Liver (tissue), 9 donors: ENCODE results near the gene MCUR1. TPM values are rescaled to one million over a fixed set of nuclear protein-coding genes. Genes with fewer than 3 reads are reported as not detected.
A peak's percentile ranks its signal among the peaks of the same experiment; 100 is the strongest.

Experiments used
- DNase-seq: peaks from one replicate; pipeline ENCODE4 v3.0.0-alpha.2; 2017; ENCODE audit warnings: low spot score
- H3K27ac ChIP-seq, 2 donors: one replicate each; pipeline ENCODE4 v1.7.0; 2013; ENCODE audit warnings: inconsistent platforms in 2 of 2, low read length in 2 of 2, control low read depth in 1 of 2, low read depth in 1 of 2, mild to moderate bottlenecking in 1 of 2
- H3K27me3 ChIP-seq, 4 donors: one replicate each; pipeline versions ENCODE4 v1.6.1 to v1.7.0; 2013; ENCODE audit warnings: low read length in 3 of 4, inconsistent platforms in 1 of 4, mild to moderate bottlenecking in 1 of 4, moderate library complexity in 1 of 4; ENCODE audit not compliant: control insufficient read depth in 4 of 4, insufficient read depth in 4 of 4
- H3K36me3 ChIP-seq, 4 donors: one replicate each; pipeline versions ENCODE4 v1.6.1 to v1.7.0; 2013; ENCODE audit warnings: low read length in 3 of 4, mild to moderate bottlenecking in 3 of 4, low read depth in 1 of 4, moderate library complexity in 1 of 4; ENCODE audit not compliant: control insufficient read depth in 4 of 4, insufficient read depth in 3 of 4
- H3K4me1 ChIP-seq, 4 donors: one replicate each; pipeline versions ENCODE4 v1.6.1 to v1.7.0; 2013; ENCODE audit warnings: low read length in 3 of 4, mild to moderate bottlenecking in 3 of 4, moderate library complexity in 1 of 4; ENCODE audit not compliant: control insufficient read depth in 4 of 4, insufficient read depth in 4 of 4
- H3K4me3 ChIP-seq, 3 donors: one replicate each; pipeline versions ENCODE4 v1.6.1 to v1.7.0; 2013; ENCODE audit warnings: low read length in 3 of 3, control low read depth in 1 of 3, low read depth in 1 of 3, mild to moderate bottlenecking in 1 of 3
- H3K9ac ChIP-seq, 2 donors: one replicate each; pipeline ENCODE4 v1.7.0; 2013; ENCODE audit warnings: low read length in 2 of 2, mild to moderate bottlenecking in 2 of 2, moderate library complexity in 2 of 2, control low read depth in 1 of 2, low read depth in 1 of 2
- H3K9me3 ChIP-seq, 4 donors: one replicate each; pipeline versions ENCODE4 v1.6.1 to v1.7.0; 2013; ENCODE audit warnings: low read length in 3 of 4; ENCODE audit not compliant: control insufficient read depth in 4 of 4
- ATF3 ChIP-seq: IDR thresholded peaks from 2 replicates; pipeline ENCODE4 v1.6.1; 2016; ENCODE audit warnings: antibody characterized with exemption
- CTCF ChIP-seq: fragments of 150-350 bp; IDR thresholded peaks from 2 replicates; pipeline ENCODE4 v1.5.1; 2017; ENCODE audit warnings: improper control_type of control experiment, low read depth, low read length; ENCODE audit not compliant: missing input control
- EGR1 ChIP-seq, 2 donors: IDR thresholded peaks; 2 replicates each; pipeline ENCODE4 v1.6.1; 2016 to 2018; ENCODE audit warnings: antibody characterized with exemption in 2 of 2, low read depth in 2 of 2
- FOXA1 ChIP-seq: IDR thresholded peaks from 2 replicates; pipeline ENCODE4 v1.6.1; 2016; ENCODE audit warnings: antibody characterized with exemption
- FOXA2 ChIP-seq: IDR thresholded peaks from 2 replicates; pipeline ENCODE4 v1.6.1; 2016; ENCODE audit warnings: antibody characterized with exemption
- GABPA ChIP-seq, 2 donors: IDR thresholded peaks in 1 of 2; conservative IDR thresholded peaks in 1 of 2; 2 replicates each; pipeline ENCODE4 v1.6.1; 2016; ENCODE audit warnings: antibody characterized with exemption in 2 of 2, mild to moderate bottlenecking in 1 of 2, moderate library complexity in 1 of 2
- HNF4A ChIP-seq, 2 donors: conservative IDR thresholded peaks; 2 replicates each; pipeline ENCODE4 v1.6.1; 2016; ENCODE audit warnings: antibody characterized with exemption in 2 of 2, mild to moderate bottlenecking in 2 of 2
- HNF4G ChIP-seq: IDR thresholded peaks from 2 replicates; pipeline ENCODE4 v1.6.1; 2016; ENCODE audit warnings: antibody characterized with exemption
- JUND ChIP-seq, 2 donors: IDR thresholded peaks; 2 replicates each; pipeline ENCODE4 v1.6.1; 2016; ENCODE audit warnings: antibody characterized with exemption in 2 of 2
- MAX ChIP-seq: IDR thresholded peaks from 2 replicates; pipeline ENCODE4 v1.6.1; 2016; ENCODE audit warnings: antibody characterized with exemption
- NR2F2 ChIP-seq: IDR thresholded peaks from 2 replicates; pipeline ENCODE4 v1.6.1; 2016; ENCODE audit warnings: antibody characterized with exemption
- RAD21 ChIP-seq, 2 donors: IDR thresholded peaks; 2 replicates each; pipeline ENCODE4 v1.6.1; 2016; ENCODE audit warnings: antibody characterized with exemption in 2 of 2, mild to moderate bottlenecking in 2 of 2
- REST ChIP-seq: IDR thresholded peaks from 2 replicates; pipeline ENCODE4 v1.6.1; 2016; ENCODE audit warnings: antibody characterized with exemption, mild to moderate bottlenecking
- RXRA ChIP-seq, 2 donors: IDR thresholded peaks; 2 replicates each; pipeline ENCODE4 v1.6.1; 2017 to 2018; ENCODE audit warnings: antibody characterized with exemption in 2 of 2, mild to moderate bottlenecking in 1 of 2
- SP1 ChIP-seq: IDR thresholded peaks from 2 replicates; pipeline ENCODE4 v1.6.1; 2018; ENCODE audit warnings: antibody characterized with exemption, mild to moderate bottlenecking
- TAF1 ChIP-seq: conservative IDR thresholded peaks from 2 replicates; pipeline ENCODE4 v1.6.1; 2016; ENCODE audit warnings: antibody characterized with exemption, mild to moderate bottlenecking
- YY1 ChIP-seq: IDR thresholded peaks from 2 replicates; pipeline ENCODE4 v1.6.1; 2016; ENCODE audit warnings: antibody characterized with exemption, mild to moderate bottlenecking
- ZBTB33 ChIP-seq: IDR thresholded peaks from 2 replicates; pipeline ENCODE4 v1.6.1; 2016; ENCODE audit warnings: antibody characterized with exemption
- WGBS: extraction: QIAGEN DNeasy Blood & Tissue Kit; methylation state at CpG from one replicate; pipeline ENCODE4 v1.1.7; 2013; 5-methylcytosine and 5-hydroxymethylcytosine counted together
- polyA plus RNA-seq, 2 donors: library from polyadenylated mRNA; stranded (reverse) in 1 of 2; unstranded in 1 of 2; fragments of 200-250 nt in 1 of 2; fragments of >200 nt in 1 of 2; fragmentation: Nextera tagmentation in 1 of 2; extraction: Ambion mirVana in 1 of 2; gene quantifications; one replicate each; pipeline versions ENCODE4 v1.2.1 to v1.2.3, GENCODE V29; 2013 to 2015
- total RNA-seq, 2 donors: library from RNA; depleted of rRNA; stranded (reverse); fragments of >200 nt; gene quantifications; one replicate each; pipeline ENCODE4 v1.2.3, GENCODE V29; 2014
- donor health status: healthy.
- donor health status: healthy.
- donor health status: healthy.
- donor health status: healthy.
- donor health status: healthy.

The MCUR1 gene
- total and polyA plus RNA-seq, 4 donors, result 7.3 to 17.3 (median 7.4) TPM

GRCh38 chr6:13812359-13812642 lies 2.1 kb downstream of the MCUR1 start:
- Histone ChIP-seq H3K4me1 (peaks cover 17 to 42% (median 32%) of the 10 kb centered on the region in 4 donors), H3K27ac (peak overlapping the region in 1 of 2 donors; percentile 43), H3K9ac (no peak overlapping the region), H3K4me3 (no peak overlapping the region), H3K9me3 (no peaks in the 10 kb centered on the region), H3K27me3 (no peaks in the 10 kb centered on the region), H3K36me3 (peaks cover 0 to 4% (median 0%) of the 10 kb centered on the region in 4 donors)
- WGBS, result 88% methylated on average over 5 of the region's 5 CpGs
- TF ChIP-seq JUND (IDR thresholded peaks at IDR 0.05) (no peak), HNF4A (conservative IDR thresholded peaks at IDR 0.05) (no peak), YY1 (no peak), ATF3 (no peak)
- DNase-seq, result no peak

GRCh38 chr6:13811627-13812358 lies 2.6 kb downstream of the MCUR1 start:
- no peak overlapping the region for H3K4me3 ChIP-seq
- peaks cover 17 to 42% (median 32%) of the 10 kb centered on the region in 4 donors for H3K4me1 ChIP-seq
- peak overlapping the region; percentile 15 to 43 for H3K27ac ChIP-seq
- H3K9me3 ChIP-seq, result no peaks in the 10 kb centered on the region
- WGBS, result 23% methylated on average over 8 of the region's 8 CpGs
- H3K36me3 ChIP-seq, result peaks cover 0 to 4% (median 1%) of the 10 kb centered on the region in 4 donors
- H3K27me3 ChIP-seq, result no peaks in the 10 kb centered on the region
- H3K9ac ChIP-seq, result no peak overlapping the region
- peak; percentile 17 for TF ChIP-seq YY1
- TF ChIP-seq RXRA (IDR thresholded peaks at IDR 0.05), result peak; percentile 71 to 84
- TF ChIP-seq JUND (IDR thresholded peaks at IDR 0.05), result peak; percentile 49 to 58
- TF ChIP-seq HNF4A (conservative IDR thresholded peaks at IDR 0.05), result peak; percentile 92 to 94
- peak; percentile 65 for TF ChIP-seq HNF4G
- peak in 1 of 2 donors; percentile 29 for TF ChIP-seq GABPA (IDR thresholded peaks at IDR 0.05 in 1 of 2, conservative IDR thresholded peaks at IDR 0.05 in 1 of 2)
- TF ChIP-seq MAX, result peak; percentile 72
- peak; percentile 36 for TF ChIP-seq FOXA1
- TF ChIP-seq TAF1, result no peak
- peak in 1 of 2 donors; percentile 9 for TF ChIP-seq RAD21 (IDR thresholded peaks at IDR 0.05)
- no peak for TF ChIP-seq ZBTB33
- no peak for TF ChIP-seq ATF3
- TF ChIP-seq SP1, result peak; percentile 86
- peak; percentile 18 for TF ChIP-seq REST
- no peak for TF ChIP-seq EGR1 (IDR thresholded peaks at IDR 0.05; ENCODE audit: low read depth in 2 of 2)
- peak; percentile 82 for TF ChIP-seq NR2F2
- no peak for TF ChIP-seq CTCF
- no peak for TF ChIP-seq FOXA2
- DNase-seq, result no peak
